GOT3 (cell line): Measurements from ENCODE around the gene SMCO4.
"Not testable (repeated sequence)": the region's sequence is repeated elsewhere in the genome, so short reads cannot be mapped to it uniquely, and the experiment has no call there.

Source experiments
- DNase-seq: peaks from one replicate; lab custom pipeline; 2025; ENCODE audit warnings: mixed read lengths; lab: John Stamatoyannopoulos, UW

The SMCO4 gene, protein sequence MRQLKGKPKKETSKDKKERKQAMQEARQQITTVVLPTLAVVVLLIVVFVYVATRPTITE

DNA sequence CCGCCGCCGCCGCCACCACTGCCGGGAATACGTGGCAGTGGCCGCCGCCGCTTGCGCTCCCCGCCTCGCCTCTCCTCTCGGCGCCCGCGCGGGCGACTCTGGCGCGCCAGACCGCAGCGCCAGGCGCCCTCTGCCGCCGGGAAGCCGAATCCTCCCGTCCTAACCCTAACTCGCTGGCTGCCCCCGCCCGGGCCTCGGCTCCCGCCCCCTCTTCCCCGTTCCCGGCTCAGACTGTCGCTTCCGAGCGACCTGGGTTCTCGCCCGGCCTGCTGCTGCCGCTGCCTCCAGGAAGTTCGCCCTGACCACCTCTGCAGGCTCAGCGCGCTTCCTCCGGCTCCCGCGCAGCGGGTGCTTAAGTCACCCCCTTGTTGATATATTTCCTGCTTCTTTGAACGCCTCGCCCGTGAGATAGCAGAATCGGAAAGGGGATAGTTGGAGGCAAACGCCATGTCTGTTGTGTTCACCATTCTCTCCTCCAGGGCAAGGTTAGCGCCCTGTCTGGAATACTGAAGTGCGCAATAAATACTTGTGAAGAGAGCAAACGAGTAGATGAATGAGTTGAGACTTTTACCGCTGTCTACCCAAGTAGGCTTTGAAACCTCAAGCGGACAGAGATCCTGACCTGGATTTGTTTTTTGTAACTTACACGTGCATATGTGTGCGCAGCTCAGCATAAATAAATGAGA, at the start of gene SMCO4:
Gene SMCO4 (minus strand): TSS at position 100 of the 686 bp plus-strand sequence. CDS start 64,202 bp downstream, outside the sequence.
- DNase-seq: peak; percentile 11

DNA sequence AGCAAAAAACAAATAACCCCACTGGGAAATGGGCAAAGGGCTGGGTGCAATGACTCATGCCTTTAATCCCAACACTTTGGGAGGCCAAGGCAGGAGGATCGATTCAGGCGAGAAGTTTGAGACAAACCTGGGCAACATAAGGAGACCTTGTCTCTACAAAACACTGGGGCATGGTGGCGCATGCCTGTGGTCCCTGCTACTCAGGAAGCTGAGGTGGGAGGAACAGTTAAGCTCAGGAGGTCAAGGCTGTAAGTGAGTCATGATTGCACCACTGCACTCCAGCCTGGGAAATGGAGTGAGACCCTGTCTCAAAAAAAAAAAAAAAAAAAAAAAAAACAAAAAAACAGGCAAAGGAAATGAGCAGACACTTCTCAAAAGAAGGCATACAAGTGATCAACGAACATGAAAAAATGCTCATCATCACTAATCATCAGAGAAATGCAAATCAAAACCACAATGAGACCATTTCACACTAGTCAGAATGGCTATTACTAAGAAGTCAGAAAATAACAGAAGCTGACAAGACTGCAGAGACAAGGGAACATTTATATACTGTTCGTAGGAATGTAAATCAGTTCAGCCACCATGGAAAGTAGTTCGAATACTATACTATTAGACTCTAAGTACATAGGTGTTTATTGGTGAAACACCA, 48.2 kb upstream of the SMCO4 start:
- DNase-seq: no peak

DNA sequence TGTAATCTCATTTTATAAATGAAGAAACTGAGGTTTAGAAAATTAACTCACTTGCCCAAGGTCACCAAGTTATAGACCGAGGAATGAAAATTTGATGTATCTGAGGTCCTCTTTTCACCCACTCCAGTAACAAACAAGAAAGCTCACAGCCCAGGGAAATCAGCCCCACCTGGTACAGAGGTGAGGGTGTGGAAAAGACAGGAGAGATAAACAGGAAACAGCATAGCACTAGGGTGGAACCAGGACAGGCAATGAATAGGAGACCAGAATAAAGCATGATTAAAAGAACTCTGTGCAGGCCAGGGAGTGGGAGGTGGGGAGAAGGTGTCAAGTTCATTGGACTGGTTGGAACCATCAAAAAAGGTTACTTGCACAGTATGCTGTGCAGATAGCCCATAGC, 46.2 kb upstream of the SMCO4 start:
- no peak for DNase-seq

DNA sequence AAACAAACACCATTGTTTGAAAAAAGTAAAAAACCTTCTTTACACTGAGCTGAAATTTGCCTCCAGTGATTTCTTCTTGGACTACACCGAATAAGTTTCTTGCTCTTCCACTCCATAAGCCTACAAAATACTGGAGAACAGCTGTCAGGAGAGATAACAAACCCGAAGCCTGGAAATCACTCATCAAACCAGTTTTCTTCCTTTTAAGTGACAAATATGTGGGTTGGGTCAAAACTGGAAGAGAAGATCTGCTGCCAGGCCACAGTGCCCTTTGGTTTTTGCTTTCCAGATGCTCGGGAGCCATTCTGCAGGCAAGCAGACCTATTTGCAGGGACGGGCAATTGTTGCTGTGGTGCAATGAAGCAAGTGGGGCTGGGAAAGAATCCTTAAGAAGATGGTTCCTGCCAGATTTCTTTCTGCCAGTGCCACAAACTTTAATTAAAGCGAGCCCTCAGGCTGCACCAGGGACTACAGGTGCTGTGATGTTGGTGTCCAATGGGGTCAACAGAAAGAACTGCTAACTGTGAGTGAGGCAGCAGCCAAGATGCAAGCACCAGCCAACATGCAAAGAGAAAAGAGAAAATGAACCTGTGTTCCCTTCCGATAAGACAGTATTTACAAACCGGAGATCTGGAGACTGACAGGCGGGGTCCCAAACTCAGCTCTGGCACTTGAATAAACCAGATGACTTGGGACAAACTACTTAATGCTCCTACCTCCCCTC, 44.8 kb upstream of the SMCO4 start:
- DNase-seq: no peak

DNA sequence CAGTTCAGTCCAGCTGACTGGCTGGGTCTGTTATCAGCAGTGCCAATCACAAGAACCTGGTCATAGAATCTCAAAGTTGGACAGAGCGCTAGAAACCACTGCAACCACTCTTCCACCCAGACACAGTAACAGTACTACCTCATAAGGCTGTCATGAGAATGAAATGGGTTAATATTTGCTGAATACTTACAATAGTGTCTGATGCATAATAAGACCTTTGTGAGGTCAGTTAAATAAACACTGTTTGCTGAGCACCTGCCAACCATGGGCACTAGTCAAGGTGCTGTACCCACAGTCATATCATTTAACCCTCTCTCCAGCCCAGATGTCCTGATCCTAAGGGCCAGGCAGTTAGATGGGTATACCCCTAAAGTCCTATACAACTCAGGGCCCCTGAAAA, 44.2 kb upstream of the SMCO4 start:
- not testable (repeated sequence) for DNase-seq

DNA sequence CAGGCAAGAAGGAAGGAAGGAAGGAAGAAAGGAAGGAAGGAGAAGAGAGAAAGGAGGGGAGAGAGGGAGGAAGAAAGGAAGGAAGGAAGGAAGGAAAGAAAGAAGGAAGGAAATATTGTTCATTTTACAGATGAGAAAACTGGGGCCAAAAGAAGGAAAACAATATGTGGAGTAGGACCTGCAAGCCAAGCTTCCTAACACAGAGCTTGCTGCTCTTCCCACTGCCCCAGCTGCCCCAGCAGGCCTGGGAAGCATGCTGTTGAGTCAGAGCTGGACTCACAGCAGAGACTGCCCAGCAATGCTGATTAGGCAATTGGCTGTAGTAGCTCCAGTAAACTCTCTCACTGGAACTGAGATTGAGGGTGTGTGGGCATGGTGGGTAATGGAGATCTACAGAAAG, 42.6 kb upstream of the SMCO4 start:
- no peak for DNase-seq

DNA sequence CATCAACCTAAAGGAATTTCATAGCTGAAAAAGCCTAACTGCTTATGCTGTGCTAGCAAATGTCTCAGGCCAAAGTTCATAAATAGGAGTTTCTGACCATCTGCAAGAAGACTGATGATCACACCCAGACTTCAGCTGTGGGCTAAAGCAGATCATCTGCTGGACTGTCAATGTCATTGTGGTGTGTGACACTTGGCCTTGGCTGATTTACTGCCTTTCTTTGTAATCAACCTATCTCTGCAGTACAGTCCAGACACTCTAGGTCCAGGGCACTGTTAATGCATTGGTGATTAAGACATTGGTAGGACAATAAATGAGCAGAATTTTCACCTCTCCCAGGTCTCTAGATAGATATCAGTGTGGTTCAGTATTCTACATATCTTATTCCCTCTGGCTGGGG, 40.3 kb upstream of the SMCO4 start:
- no peak for DNase-seq

DNA sequence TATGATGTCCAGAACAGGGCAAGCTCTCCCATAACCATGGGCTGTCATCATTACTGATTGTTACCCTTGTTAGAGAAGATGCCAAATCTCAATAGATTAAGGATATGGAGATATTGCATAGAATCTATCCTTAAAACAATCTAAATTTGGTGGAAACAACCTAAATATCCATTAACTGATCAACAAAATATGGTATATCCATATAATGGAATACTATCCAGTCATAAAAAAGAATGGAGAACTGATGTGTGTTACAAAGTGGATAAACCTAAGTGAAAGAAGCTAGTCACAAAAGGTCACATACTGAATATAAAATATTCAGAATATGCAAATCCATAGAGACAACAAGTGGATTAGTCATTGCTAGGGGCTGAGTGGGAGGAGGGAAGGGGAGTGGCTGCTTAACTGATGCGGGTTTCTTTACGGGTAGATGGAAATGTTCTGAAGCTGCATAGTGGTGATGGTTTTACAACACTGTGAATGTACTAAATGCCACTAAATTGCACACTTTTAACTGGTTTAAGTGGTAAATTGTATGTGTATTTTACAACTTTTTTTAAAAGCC, 36.1 kb upstream of the SMCO4 start:
- no peak for DNase-seq

DNA sequence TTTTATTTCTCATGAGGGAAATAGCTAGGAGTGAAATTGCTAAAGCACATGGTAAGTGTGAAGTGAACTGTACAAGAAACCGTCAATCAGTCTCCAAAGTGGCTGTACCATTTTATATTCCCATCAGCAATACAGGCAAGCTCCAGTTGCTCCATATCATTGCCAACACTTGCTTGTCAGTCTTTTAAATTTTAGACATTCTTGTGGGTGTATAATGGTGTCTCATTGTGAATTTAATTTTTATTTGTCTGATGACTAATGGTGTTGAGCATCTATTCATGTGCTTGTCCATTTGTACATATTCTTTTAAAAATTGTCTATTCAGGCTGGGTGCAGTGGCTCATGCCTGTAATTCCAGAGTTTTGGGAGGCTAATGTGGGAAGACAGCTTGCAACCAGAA, 34.1 kb upstream of the SMCO4 start:
- DNase-seq: no peak

DNA sequence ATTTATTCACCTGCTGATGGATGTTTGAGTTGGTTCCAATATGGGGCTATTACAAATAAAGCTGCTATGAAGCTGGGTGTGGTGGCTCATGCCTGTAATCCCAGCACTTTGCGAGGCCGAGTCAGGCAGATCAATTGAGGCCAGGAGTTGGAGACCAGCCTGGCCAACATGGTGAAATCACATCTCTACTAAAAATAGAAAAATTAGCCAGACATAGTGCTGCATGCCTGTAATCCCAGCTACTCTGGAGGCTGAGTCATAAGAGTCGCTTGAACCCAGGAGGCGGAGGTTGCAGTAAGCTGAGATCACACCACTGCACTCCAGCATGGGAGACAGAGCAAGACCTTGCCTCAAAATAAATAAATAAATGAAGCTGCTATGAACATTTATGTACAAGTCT, 33.7 kb upstream of the SMCO4 start:
- not testable (repeated sequence) for DNase-seq

DNA sequence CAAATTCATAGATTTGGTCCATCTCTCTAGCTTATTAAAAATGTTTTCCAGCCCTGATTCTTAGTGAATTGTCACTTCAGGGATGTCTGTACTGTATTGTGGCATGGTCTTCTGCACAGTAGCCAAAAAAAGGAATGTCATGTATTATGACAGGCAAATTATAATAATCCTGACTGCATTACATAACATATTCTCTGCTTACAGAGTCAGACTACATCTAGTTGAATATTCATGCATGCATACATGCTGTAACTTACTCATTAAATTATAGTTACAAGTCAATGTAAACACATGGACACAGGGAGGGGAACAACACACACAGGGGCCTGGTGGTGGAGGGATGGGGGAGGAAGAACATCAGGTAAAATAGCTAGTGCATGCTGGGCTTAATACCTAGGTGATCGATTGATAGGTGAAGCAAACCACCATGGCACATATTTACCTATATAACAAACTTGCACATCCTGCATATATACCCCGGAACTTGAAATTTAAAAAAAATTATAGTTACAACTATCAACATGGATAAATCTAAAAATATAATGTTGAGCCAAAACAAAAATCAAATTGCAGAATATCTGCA, 31.5 kb upstream of the SMCO4 start:
- DNase-seq: no peak

DNA sequence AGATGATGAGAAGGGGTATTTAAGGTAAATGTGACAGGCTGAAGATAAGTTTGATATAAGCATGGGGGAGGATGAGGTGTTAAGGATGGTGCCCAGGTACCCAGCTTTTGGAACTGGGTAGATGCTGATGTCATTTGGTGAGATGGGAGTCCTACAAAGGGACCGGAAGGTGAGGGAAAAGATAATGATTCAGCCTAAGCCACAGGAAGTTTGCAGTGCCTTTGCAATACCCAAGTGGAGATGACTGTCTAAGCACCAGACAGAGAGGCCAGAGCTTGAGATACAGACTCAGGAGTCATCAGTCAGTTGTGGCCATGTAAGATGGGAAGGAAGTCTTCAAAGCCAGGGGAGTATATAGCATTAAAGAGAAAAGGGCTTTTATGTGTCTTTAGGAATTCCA, 30.0 kb upstream of the SMCO4 start:
- no peak for DNase-seq

DNA sequence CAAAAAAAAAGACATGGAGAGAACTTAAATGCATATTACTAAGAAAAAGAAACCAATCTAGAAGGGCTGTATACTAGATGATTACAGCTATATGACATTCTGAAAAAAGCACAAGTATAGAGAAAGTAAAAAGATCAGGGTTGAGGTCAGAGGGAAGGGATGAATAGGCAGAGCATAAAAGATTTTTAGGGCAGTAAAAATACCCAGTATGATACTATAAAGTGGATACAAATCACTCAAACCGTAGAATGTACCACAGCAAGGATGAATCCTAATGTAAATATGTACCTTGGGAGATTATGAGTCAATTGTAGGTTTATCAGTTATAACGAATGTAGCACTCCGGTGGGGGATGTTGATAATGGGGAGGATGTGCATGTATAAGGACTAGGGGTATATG, 29.4 kb upstream of the SMCO4 start:
- no peak for DNase-seq

DNA sequence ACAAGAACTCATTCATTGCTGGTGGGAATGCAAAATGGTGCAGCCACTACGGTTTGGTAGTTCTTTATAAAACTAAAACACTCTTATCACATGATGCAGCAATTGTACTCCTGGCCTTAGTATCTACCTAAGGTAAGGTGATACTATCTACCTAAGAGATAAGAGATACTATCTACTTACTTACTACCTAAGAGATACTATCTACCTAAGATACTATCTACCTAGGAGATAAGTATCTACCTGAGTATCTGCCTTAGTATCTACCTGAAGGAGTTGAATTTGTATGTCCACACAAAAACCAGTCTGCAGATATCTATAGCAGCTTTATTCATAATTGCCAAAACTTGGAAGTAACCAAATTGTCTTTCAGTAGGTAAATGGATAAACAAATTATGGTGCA, 29.0 kb upstream of the SMCO4 start:
- DNase-seq: no peak

DNA sequence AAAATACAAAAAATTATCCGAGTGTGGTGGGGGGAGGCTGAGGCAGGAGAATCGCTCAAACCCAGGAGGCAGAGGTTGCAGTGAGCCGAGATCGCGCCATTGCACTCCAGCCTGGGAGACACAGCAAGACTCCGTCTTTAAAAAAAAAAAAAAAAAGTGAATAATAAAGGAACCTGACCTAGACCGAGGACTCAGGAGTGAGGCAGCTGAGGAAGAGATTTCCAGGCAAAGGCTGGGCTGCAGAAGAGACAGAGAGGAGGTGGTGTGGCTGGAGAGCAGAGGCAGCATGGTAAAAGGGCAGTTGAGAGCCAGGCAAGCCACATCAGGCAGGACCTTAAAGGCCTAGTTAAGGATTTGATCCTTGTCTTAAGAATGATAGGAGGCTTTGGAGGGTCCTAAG, 28.4 kb upstream of the SMCO4 start:
- DNase-seq: no peak

DNA sequence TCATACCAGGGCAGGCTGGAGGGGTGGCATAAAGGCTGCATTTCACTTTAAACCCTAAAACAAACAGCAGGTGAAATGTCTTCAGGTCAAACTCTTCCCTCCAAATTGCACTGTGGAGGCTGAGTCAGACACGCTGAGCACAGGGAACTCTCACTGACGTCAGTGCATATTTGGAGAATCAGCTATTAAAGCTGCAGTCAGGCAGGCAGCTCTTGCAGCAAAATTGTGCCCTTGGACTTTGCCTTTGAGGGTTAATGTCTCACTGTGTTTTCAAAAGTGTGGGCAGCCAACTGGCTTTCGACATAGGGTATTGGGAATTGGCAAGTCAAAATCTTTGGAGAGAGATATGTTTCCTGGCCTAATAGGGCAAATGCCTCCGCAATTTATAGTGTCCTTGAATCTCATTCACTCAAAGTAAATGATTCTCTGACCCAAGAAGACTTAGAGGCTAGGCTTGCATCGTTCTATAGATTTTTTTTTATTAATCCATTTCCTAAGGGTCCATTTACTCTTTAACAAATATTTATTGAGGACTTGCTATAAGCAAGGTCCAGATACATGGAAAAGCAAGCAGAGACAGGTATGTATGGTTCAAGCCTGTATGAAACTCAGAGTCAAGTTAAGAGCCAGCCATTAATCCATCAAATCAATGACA, 27.7 kb upstream of the SMCO4 start:
- no peak for DNase-seq

DNA sequence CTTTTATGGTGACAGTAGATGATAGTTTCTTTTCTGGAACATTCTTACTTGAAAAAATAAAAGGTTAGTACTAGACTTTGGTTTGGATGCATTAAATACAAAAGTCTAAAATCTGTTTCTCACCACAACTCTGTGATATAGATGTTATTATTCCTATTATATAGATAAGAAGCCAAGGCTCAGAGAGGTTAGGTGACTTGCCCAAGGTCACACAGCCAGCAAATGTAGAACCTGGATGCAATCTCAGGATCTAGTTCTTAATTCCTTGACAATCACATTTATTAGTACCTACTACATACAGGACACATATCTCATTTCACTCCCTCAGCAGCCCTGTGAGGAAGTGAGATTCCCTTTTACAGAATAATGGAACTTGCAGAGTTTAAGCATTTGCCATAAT, 26.3 kb upstream of the SMCO4 start:
- no peak for DNase-seq

DNA sequence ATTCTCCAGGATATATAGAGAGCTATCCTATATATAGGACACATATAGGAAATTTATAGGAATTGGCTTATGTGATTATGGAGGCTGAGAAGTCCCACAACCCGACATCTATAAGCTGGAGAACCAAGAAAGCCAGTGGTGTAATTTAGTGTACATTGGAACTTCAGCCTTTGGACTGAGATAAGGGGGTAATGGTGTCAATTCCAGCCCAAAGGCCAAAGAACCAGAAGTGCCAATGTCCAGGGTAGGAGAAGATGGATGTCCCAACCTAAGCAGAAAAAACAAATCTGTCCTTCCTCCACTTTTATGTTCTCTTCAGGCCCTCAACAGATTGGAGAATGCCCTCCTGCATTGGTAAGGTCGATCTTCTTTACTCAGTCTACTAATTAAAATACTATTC, 25.5 kb upstream of the SMCO4 start:
- DNase-seq: no peak

DNA sequence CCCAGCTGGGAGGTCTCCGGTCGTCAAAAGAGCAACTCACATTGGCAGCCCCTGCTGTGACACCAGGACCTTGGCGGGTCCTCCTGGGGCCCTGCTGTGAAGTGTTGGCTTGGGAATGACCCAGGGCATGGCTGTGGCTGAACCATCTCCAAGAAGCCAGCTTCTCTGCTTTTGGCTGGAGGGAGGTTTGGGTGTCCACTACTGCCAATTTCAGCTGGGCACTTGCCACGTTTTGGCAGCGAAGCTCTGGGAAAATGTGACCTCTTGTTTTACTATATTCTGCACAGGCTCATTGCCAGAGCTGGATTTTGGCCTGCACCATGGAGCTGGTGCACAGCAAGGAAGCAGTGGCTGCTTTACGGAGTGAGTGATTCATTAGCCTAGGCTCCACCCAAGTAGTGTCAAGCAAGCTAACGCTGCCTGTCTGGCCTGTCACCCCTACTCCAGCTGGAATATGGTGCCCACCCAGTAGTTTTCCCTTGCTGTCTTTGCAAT, 24.3 kb upstream of the SMCO4 start:
- no peak for DNase-seq

DNA sequence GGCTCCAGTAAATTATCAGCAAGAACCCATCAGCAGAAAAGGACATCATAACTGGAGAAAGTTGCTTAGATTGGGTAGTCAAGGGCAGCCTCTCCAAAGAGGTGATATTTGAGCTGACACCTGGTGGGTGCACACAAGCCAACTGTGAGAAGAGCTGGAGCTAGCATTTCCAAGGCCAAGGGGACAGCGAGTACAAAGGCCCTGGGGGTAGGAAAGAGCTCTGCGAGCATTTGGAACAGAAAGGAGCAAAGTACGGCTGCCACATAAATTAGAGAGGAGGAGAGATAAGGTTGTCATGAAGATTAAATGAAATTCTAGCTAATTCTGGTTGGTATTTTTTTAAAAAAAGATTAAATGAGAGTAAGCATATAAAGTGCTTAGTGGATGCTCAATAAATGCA, 21.7 kb upstream of the SMCO4 start:
- no peak for DNase-seq

DNA sequence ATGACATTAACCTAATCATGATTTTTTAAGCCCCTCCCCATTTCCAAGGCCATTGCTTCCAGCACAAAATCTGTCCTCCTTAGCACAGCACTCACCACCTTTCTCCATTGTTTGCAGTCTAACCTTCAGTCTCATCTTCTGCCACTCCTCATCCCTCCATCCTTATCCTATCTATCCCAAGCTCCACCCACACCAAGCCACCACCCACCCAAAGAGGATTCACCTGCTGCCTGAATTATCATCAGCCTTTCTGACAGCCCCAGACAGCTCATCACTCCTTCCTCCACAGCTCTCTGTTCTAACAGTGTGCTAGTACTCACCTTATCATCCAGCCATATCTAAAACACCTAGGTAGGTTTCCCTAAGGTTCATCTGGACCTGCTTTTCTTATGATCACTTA, 20.7 kb upstream of the SMCO4 start:
- DNase-seq: no peak
